ENCODE results near the gene PSMB8.

DNA sequence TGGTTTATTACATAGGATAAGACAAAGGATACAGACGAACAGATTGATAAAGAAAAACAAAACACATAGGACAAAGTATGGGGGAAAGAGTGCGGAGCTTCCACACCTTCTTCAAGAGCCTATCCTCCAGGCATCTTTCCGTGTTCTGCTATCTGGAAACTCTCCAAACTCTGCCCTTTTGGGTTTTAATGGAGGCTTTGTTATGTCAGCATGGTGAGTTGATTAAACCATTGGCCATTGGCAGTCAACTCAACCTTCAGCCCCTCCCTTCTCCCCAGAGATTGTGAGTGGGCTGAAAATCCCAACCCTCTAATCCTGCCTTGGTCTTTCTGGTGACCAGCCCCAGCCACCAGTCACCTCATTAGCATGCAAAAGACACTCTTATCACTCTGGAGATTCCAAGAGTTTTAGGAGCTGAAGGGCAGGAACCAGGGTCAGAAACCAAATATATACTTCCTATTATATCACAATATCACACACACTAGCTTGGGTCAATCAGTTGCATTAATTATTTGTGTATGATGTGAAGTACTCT is 50.9 kb downstream of the PSMB8 start:
- no peak for TF ChIP-seq POLR2AphosphoS5 (IDR thresholded peaks at IDR 0.05; ENCODE audit: low read depth, low read length)
- TF ChIP-seq, protein P1, sequence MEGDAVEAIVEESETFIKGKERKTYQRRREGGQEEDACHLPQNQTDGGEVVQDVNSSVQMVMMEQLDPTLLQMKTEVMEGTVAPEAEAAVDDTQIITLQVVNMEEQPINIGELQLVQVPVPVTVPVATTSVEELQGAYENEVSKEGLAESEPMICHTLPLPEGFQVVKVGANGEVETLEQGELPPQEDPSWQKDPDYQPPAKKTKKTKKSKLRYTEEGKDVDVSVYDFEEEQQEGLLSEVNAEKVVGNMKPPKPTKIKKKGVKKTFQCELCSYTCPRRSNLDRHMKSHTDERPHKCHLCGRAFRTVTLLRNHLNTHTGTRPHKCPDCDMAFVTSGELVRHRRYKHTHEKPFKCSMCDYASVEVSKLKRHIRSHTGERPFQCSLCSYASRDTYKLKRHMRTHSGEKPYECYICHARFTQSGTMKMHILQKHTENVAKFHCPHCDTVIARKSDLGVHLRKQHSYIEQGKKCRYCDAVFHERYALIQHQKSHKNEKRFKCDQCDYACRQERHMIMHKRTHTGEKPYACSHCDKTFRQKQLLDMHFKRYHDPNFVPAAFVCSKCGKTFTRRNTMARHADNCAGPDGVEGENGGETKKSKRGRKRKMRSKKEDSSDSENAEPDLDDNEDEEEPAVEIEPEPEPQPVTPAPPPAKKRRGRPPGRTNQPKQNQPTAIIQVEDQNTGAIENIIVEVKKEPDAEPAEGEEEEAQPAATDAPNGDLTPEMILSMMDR (IDR thresholded peaks at IDR 0.05 in 2 of 3, conservative IDR thresholded peaks at IDR 0.05 in 1 of 3; ENCODE audit: borderline replicate concordance in 1 of 3, insufficient read depth in 1 of 3, low read depth in 2 of 3, low read length in 2 of 3): no peak
- TF ChIP-seq EZH2 (IDR thresholded peaks at IDR 0.05): no peak
- TF ChIP-seq, protein P2, sequence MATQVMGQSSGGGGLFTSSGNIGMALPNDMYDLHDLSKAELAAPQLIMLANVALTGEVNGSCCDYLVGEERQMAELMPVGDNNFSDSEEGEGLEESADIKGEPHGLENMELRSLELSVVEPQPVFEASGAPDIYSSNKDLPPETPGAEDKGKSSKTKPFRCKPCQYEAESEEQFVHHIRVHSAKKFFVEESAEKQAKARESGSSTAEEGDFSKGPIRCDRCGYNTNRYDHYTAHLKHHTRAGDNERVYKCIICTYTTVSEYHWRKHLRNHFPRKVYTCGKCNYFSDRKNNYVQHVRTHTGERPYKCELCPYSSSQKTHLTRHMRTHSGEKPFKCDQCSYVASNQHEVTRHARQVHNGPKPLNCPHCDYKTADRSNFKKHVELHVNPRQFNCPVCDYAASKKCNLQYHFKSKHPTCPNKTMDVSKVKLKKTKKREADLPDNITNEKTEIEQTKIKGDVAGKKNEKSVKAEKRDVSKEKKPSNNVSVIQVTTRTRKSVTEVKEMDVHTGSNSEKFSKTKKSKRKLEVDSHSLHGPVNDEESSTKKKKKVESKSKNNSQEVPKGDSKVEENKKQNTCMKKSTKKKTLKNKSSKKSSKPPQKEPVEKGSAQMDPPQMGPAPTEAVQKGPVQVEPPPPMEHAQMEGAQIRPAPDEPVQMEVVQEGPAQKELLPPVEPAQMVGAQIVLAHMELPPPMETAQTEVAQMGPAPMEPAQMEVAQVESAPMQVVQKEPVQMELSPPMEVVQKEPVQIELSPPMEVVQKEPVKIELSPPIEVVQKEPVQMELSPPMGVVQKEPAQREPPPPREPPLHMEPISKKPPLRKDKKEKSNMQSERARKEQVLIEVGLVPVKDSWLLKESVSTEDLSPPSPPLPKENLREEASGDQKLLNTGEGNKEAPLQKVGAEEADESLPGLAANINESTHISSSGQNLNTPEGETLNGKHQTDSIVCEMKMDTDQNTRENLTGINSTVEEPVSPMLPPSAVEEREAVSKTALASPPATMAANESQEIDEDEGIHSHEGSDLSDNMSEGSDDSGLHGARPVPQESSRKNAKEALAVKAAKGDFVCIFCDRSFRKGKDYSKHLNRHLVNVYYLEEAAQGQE (IDR thresholded peaks at IDR 0.05; ENCODE audit: low read depth): no peak
- TF ChIP-seq POLR2A (IDR thresholded peaks at IDR 0.05; ENCODE audit: borderline replicate concordance, extremely low read depth, insufficient read depth, insufficient read length): no peak
- TF ChIP-seq, protein P3, sequence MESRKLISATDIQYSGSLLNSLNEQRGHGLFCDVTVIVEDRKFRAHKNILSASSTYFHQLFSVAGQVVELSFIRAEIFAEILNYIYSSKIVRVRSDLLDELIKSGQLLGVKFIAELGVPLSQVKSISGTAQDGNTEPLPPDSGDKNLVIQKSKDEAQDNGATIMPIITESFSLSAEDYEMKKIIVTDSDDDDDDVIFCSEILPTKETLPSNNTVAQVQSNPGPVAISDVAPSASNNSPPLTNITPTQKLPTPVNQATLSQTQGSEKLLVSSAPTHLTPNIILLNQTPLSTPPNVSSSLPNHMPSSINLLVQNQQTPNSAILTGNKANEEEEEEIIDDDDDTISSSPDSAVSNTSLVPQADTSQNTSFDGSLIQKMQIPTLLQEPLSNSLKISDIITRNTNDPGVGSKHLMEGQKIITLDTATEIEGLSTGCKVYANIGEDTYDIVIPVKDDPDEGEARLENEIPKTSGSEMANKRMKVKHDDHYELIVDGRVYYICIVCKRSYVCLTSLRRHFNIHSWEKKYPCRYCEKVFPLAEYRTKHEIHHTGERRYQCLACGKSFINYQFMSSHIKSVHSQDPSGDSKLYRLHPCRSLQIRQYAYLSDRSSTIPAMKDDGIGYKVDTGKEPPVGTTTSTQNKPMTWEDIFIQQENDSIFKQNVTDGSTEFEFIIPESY (IDR thresholded peaks at IDR 0.05; ENCODE audit: extremely low read depth, insufficient replicate concordance, low read length): no peak
- no peak for TF ChIP-seq SIN3A (IDR thresholded peaks at IDR 0.05; ENCODE audit: low read depth)
- no peak for TF ChIP-seq SRF (IDR thresholded peaks at IDR 0.05; ENCODE audit: low read depth)
- TF ChIP-seq RAD21 (IDR thresholded peaks at IDR 0.05; ENCODE audit: low read depth): no peak
- TF ChIP-seq EZH2phosphoT487 (IDR thresholded peaks at IDR 0.05; ENCODE audit: borderline replicate concordance): no peak
- TF ChIP-seq YY1 (IDR thresholded peaks at IDR 0.05; ENCODE audit: extremely low read depth, insufficient replicate concordance, low read depth, low read length): no peak
- TF ChIP-seq JUND (IDR thresholded peaks at IDR 0.05): no peak

All from HCT116 (cell line).